Neutrophil (primary cell): ENCODE data around the gene LOXL4.

Source experiments
- H3K27ac ChIP-seq: fragments of 200-600 bp; sonication (generic); 2 replicates; pipeline ENCODE4 v1.5.1; 2016; ENCODE audit warnings: mild to moderate bottlenecking, moderate library complexity
- H3K27me3 ChIP-seq: fragments of 200-600 bp; sonication (generic); 2 replicates; pipeline ENCODE4 v1.6.0; 2016; ENCODE audit warnings: mild to moderate bottlenecking
- H3K36me3 ChIP-seq: fragments of 200-600 bp; sonication (generic); 2 replicates; pipeline ENCODE4 v1.5.1; 2017
- H3K4me1 ChIP-seq, 2 experiments: fragments of 200-600 bp in 1 of 2; sonication (generic) in 1 of 2; 1 replicate in 1 of 2; 2 replicates in 1 of 2; pipeline versions ENCODE4 v1.5.1 to v1.6.1; 2013 to 2016; ENCODE audit warnings: low read depth in 1 of 2, low read length in 1 of 2, mild to moderate bottlenecking in 1 of 2, moderate library complexity in 1 of 2; ENCODE audit not compliant: control insufficient read depth in 1 of 2, insufficient read depth in 1 of 2
- H3K4me3 ChIP-seq, 2 experiments: fragments of 200-600 bp in 1 of 2; sonication (generic) in 1 of 2; 1 replicate in 1 of 2; 2 replicates in 1 of 2; pipeline ENCODE4 v1.5.1; 2013 to 2016; ENCODE audit warnings: low read depth in 1 of 2, low read length in 1 of 2, mild to moderate bottlenecking in 1 of 2, moderate library complexity in 1 of 2
- H3K9me3 ChIP-seq: fragments of 200-600 bp; sonication (generic); 2 replicates; pipeline ENCODE4 v1.5.1; 2016
- CTCF ChIP-seq: fragments of 200-600 bp; sonication (generic); IDR thresholded peaks from 2 replicates; pipeline ENCODE4 v1.5.1; 2016; ENCODE audit warnings: antibody characterized with exemption

The LOXL4 gene

DNA sequence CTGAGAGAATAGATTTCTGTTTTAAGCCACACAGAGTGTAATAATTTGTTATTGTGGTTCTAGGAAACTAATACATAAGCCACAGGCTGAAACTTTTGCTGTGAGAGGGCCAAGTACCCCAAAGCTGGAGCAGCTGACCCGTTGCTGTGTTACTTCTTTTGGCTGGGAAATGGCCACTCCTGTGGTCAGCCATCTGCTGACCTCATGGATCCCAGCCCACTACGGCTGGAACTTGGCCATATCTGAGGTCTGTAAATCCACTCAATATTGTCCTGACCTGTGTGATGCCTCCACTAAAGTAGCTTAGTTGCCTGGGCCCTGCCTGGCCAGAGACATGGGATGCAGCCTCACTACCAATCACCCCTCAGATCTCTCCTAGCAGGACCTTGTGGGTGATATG is 17.4 kb upstream of the LOXL4 start:
- Histone ChIP-seq H3K27ac (no peak overlapping the region), H3K4me1 (no peaks in the 10 kb centered on the region), H3K27me3 (peaks cover 39% of the 10 kb centered on the region), H3K36me3 (no peaks in the 10 kb centered on the region), H3K4me3 (no peak overlapping the region), H3K9me3 (no peaks in the 10 kb centered on the region)
- TF ChIP-seq CTCF: no peak

- no peaks in the 10 kb centered on the region for H3K4me1 ChIP-seq
- H3K27ac ChIP-seq: no peak overlapping the region
- H3K27me3 ChIP-seq: peaks cover 43% of the 10 kb centered on the region
- TF ChIP-seq CTCF: no peak
- no peak overlapping the region for H3K4me3 ChIP-seq
- H3K36me3 ChIP-seq: no peaks in the 10 kb centered on the region
- no peaks in the 10 kb centered on the region for H3K9me3 ChIP-seq
Observed at GRCh38 chr10:98276311-98276710, 8.3 kb upstream of the LOXL4 start.

DNA sequence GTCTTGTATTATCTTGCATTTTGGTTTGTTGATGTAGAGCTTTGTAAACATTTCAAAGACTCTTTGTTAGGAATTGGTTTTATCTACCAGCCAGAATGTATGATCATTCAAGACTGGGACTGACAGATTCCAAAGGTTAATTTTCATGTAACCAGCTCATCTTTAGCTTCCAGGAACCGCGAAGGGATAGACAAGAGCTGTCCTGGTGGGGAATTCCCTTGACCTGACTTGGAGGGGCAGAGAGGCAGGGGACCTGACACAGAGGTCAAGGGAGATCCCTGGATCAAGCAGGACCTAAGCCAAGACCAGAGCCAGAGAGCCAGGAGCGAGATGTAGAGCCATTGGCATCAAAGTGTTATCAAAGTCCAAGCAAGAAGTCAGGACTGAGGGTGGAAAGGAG is 6.6 kb upstream of the LOXL4 start:
- Histone ChIP-seq H3K36me3 (no peaks in the 10 kb centered on the region), H3K9me3 (no peaks in the 10 kb centered on the region), H3K4me3 (no peak overlapping the region), H3K27ac (no peak overlapping the region), H3K4me1 (no peaks in the 10 kb centered on the region), H3K27me3 (peaks cover 52% of the 10 kb centered on the region)
- no peak for TF ChIP-seq CTCF

GRCh38 chr10:98273057-98273850 is 5.3 kb upstream of the LOXL4 start:
- peaks cover 0 to 3% of the 10 kb centered on the region in 2 experiments for H3K4me1 ChIP-seq
- H3K36me3 ChIP-seq: no peaks in the 10 kb centered on the region
- no peak overlapping the region for H3K27ac ChIP-seq
- no peaks in the 10 kb centered on the region for H3K9me3 ChIP-seq
- TF ChIP-seq CTCF: no peak
- H3K27me3 ChIP-seq: peaks cover 59% of the 10 kb centered on the region
- no peak overlapping the region for H3K4me3 ChIP-seq

GRCh38 chr10:98272656-98273055 is 4.7 kb upstream of the LOXL4 start:
- peaks cover 59% of the 10 kb centered on the region for H3K27me3 ChIP-seq
- no peak for TF ChIP-seq CTCF
- no peak overlapping the region for H3K4me3 ChIP-seq
- no peaks in the 10 kb centered on the region for H3K36me3 ChIP-seq
- peaks cover 3 to 5% of the 10 kb centered on the region in 2 experiments for H3K4me1 ChIP-seq
- no peak overlapping the region for H3K27ac ChIP-seq
- no peaks in the 10 kb centered on the region for H3K9me3 ChIP-seq
